Nephron (organoid): Measurements from ENCODE around the gene OR7G1.

Experiments
- H3K27ac Mint-ChIP-seq, 3 experiments: 2 replicates each; pipeline ENCODE4 v1.8.0; 2020; ENCODE audit warnings: mixed read lengths in 3 of 3, mild to moderate bottlenecking in 2 of 3, moderate library complexity in 1 of 3
- H3K27me3 Mint-ChIP-seq: 2 replicates; pipeline ENCODE4 v1.8.0; 2021; ENCODE audit warnings: low read depth, mild to moderate bottlenecking, moderate library complexity, mixed read lengths
- H3K36me3 Mint-ChIP-seq: 2 replicates; pipeline ENCODE4 v1.8.0; 2020; ENCODE audit warnings: low read depth, mixed read lengths
- H3K4me1 Mint-ChIP-seq: 2 replicates; pipeline ENCODE4 v1.8.0; 2020; ENCODE audit warnings: mixed read lengths
- H3K4me3 Mint-ChIP-seq, 3 experiments: 2 replicates each; pipeline ENCODE4 v1.8.0; 2020; ENCODE audit warnings: mild to moderate bottlenecking in 3 of 3, mixed read lengths in 3 of 3, moderate library complexity in 2 of 3
- H3K9me3 Mint-ChIP-seq: 2 replicates; pipeline ENCODE4 v1.8.0; 2020; ENCODE audit warnings: mixed read lengths
- TF ChIP-seq, protein P1 (sequence below), 3 experiments: fragments of 200-600 bp; sonication (generic); IDR thresholded peaks; one replicate each; pipeline ENCODE4 v1.5.0; 2021; ENCODE audit warnings: antibody characterized with exemption in 3 of 3; ENCODE audit not compliant: unreplicated experiment in 3 of 3

Gene OR7G1

DNA sequence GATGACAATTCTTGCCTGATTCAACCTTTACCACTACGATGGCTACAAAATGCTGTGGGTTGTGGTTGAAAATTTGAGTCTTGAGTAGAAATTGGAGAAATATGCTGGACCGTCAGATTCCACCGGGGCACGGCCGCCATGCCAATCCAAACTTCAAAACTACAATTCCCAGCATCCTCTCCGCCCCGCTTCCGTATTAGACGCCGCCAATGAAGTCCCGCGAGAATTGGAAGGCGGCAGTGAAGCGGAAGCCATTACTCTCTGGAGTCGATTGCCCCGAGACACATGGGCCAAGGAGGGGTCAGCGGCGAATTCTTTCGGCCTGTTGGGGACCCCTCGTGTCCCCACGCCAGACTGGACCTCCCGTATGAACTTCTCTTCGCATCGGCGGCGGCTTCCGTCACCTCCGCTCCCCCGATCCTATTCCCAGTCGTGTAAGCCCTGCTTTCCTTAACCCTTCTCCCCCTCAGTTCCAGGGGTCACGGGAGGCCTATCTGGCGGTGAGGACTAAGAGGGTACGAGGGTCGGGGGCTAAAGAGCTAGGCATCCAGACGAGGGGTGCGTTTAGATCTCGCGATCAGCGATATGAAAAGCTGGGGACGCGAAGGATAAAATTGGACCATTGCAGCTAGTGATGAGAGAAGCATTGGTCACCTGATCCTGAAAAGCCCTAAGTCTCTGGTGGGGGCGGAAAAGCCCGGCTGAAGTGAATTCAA, 24.8 kb upstream of the OR7G1 start, which contains the start of gene ZNF317:
TSS of gene ZNF317 (plus strand) at position 239 of the 716 bp plus-strand sequence. CDS start 15,620 bp downstream, outside the sequence.
- peaks cover 13% of the 10 kb centered on the region for H3K4me1 Mint-ChIP-seq
- no peaks in the 10 kb centered on the region for H3K27me3 Mint-ChIP-seq
- peaks cover 50% of the 10 kb centered on the region for H3K36me3 Mint-ChIP-seq
- peak within 1 kb of the TSS; percentile 98 to 100 (median 99) for H3K4me3 Mint-ChIP-seq
- H3K9me3 Mint-ChIP-seq = peaks cover 19% of the 10 kb centered on the region
- peak within 1 kb of the TSS; percentile 82 to 97 (median 95) for H3K27ac Mint-ChIP-seq
- TF ChIP-seq, protein P1, sequence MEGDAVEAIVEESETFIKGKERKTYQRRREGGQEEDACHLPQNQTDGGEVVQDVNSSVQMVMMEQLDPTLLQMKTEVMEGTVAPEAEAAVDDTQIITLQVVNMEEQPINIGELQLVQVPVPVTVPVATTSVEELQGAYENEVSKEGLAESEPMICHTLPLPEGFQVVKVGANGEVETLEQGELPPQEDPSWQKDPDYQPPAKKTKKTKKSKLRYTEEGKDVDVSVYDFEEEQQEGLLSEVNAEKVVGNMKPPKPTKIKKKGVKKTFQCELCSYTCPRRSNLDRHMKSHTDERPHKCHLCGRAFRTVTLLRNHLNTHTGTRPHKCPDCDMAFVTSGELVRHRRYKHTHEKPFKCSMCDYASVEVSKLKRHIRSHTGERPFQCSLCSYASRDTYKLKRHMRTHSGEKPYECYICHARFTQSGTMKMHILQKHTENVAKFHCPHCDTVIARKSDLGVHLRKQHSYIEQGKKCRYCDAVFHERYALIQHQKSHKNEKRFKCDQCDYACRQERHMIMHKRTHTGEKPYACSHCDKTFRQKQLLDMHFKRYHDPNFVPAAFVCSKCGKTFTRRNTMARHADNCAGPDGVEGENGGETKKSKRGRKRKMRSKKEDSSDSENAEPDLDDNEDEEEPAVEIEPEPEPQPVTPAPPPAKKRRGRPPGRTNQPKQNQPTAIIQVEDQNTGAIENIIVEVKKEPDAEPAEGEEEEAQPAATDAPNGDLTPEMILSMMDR (IDR thresholded peaks at IDR 0.05; ENCODE audit: unreplicated experiment in 3 of 3) = no peak

DNA sequence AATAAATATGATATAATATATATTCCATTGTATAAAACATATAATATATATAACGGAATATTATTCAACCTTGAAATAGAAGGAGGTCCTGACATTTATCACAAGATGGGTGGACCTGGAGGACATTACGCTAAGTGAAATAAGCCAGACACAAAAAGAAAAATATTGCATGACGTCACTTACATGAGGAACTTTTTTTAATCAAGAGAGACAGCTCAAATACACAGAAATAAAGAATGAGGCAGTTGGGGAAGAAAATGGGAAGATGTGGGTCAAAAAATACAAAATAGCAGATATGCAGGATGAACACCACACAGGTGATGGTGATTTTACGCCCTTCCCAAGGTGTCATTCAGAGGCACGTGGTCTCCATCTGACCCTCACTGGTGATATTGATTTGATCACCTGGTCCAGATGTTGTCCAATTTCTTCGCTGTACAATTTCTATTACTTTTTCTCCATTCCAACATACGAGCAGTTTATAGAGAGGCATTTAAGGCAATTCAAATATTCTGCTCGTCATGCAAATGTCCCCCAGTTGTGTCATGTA, 24.1 kb upstream of the OR7G1 start:
- H3K9me3 Mint-ChIP-seq = peaks cover 15% of the 10 kb centered on the region
- H3K4me1 Mint-ChIP-seq = peaks cover 13% of the 10 kb centered on the region
- peak overlapping the region; percentile 82 to 97 (median 95) for H3K27ac Mint-ChIP-seq
- TF ChIP-seq, protein P1 (IDR thresholded peaks at IDR 0.05; ENCODE audit: unreplicated experiment in 3 of 3) = no peak
- H3K27me3 Mint-ChIP-seq = no peaks in the 10 kb centered on the region
- peaks cover 44% of the 10 kb centered on the region for H3K36me3 Mint-ChIP-seq
- peak overlapping the region; percentile 98 to 100 (median 99) for H3K4me3 Mint-ChIP-seq

DNA sequence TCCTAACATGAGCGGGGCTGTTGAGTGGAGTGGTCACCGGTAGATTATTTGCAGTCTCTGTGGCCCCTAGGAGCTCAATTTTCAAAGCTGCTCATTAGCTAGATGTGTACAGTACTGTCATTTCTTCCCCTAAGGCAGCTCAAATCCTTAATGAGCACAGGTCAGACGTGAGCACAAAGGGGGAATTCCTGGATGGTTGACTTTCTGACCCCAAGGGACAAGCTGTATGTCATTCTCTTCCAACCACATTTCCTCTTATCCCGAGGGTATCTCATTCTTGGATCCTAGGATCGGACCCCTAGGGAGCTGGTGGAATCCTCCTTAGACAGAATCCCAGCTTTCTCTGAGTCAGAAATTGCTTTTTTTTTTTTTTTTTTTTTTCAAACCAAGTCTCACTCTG, 16.9 kb upstream of the OR7G1 start:
- H3K4me1 Mint-ChIP-seq = no peaks in the 10 kb centered on the region
- H3K9me3 Mint-ChIP-seq = no peaks in the 10 kb centered on the region
- H3K27me3 Mint-ChIP-seq = peaks cover 8% of the 10 kb centered on the region
- H3K27ac Mint-ChIP-seq = no peak overlapping the region
- no peak overlapping the region for H3K4me3 Mint-ChIP-seq
- no peaks in the 10 kb centered on the region for H3K36me3 Mint-ChIP-seq
- TF ChIP-seq, protein P1 (IDR thresholded peaks at IDR 0.05; ENCODE audit: unreplicated experiment in 3 of 3) = no peak

DNA sequence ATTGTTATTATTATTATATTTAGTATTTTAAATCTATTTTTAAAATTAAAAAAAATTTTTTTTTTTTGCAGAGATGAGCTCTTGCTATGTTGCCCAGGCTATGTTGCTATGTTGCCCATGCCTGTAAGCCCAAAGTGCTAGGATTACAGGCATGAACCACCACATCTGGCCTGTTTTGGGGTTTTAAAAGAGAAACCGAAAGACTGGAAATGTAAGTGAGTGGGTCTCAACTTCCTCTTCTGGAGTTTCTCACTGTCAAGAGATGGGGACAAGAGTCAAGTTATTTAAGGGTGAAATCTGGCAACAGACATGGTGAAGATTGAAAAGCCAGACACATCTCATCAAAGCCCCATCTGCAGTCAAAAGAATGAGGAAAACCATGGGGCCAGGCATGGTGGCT, 15.4 kb upstream of the OR7G1 start:
- Mint-ChIP-seq H3K4me3 (no peak overlapping the region), H3K36me3 (no peaks in the 10 kb centered on the region), H3K9me3 (peaks cover 3% of the 10 kb centered on the region), H3K27me3 (peaks cover 18% of the 10 kb centered on the region), H3K27ac (no peak overlapping the region), H3K4me1 (no peaks in the 10 kb centered on the region)
- TF ChIP-seq, protein P1 (IDR thresholded peaks at IDR 0.05; ENCODE audit: unreplicated experiment in 3 of 3) = no peak

DNA sequence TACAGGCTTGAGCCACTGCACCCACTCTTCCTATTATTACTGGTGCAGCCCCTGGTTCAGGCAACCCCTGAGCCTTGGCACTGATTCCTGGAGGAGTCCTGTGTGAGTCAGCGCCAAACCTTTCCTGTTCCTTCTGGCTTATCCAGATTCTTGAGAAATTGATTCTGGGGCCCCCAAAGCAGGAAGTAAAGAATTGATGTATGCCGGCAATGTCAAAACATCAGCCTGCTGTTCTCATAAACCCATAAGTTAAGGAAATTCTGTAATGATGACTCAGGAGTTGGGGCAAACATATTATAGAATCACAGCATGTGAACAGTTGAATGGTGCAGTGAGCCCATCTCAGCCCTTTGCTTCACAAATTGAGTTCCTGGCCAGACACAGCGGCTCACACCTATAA, 12.6 kb upstream of the OR7G1 start:
- H3K4me3 Mint-ChIP-seq = no peak overlapping the region

More for the DNA sequence above, 12.6 kb upstream of the OR7G1 start:
- Mint-ChIP-seq H3K27ac (no peak overlapping the region), H3K4me1 (no peaks in the 10 kb centered on the region), H3K27me3 (peaks cover 22% of the 10 kb centered on the region), H3K36me3 (no peaks in the 10 kb centered on the region), H3K9me3 (peaks cover 7% of the 10 kb centered on the region)
- TF ChIP-seq, protein P1 (IDR thresholded peaks at IDR 0.05; ENCODE audit: unreplicated experiment in 3 of 3) = no peak
